ENCODE data around the gene TOE1.

DNA sequence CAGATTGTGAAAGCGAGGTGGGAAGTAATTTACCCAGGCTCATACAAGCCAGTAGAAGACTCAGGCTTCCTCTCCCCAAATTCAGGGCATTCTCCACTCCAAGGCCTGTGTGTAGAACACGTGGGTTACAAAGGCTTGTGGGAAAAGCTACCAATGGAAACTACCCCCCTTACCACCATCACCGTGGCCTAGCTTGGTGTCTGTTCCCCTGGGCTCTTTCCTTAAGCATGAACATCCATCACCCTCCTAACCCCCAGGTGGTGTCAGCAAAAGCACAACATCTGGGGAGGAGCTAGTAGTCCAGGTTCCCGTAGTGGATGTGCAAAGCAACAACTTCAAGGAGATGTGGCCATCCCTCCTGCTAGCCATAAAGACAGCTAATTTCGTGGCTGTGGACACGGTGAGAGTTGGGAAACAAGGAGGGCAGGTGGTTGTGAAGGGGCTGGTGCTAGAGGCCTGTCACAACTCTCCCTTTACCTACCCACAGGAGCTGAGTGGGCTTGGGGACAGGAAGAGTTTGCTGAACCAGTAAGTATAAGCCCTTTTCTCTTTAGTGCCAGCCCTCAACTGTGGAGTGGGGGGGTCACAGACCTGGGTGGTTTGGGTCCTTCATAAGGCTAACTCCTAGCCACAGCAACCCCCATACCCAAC is 971 bp downstream of the TOE1 start:
- TF ChIP-seq, protein P1, sequence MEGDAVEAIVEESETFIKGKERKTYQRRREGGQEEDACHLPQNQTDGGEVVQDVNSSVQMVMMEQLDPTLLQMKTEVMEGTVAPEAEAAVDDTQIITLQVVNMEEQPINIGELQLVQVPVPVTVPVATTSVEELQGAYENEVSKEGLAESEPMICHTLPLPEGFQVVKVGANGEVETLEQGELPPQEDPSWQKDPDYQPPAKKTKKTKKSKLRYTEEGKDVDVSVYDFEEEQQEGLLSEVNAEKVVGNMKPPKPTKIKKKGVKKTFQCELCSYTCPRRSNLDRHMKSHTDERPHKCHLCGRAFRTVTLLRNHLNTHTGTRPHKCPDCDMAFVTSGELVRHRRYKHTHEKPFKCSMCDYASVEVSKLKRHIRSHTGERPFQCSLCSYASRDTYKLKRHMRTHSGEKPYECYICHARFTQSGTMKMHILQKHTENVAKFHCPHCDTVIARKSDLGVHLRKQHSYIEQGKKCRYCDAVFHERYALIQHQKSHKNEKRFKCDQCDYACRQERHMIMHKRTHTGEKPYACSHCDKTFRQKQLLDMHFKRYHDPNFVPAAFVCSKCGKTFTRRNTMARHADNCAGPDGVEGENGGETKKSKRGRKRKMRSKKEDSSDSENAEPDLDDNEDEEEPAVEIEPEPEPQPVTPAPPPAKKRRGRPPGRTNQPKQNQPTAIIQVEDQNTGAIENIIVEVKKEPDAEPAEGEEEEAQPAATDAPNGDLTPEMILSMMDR (conservative IDR thresholded peaks at IDR 0.05; ENCODE audit: low read depth, low read length), result no peak
- no peak for TF ChIP-seq EZH2 (IDR thresholded peaks at IDR 0.05; ENCODE audit: low read length, unreplicated experiment)
- no peak for TF ChIP-seq EZH2phosphoT487 (IDR thresholded peaks at IDR 0.05; ENCODE audit: borderline replicate concordance, low read length)
